HG03196 (cell line): ENCODE data around the gene CYP26C1.

Experiments
- ATAC-seq: cut with Tn5 transposase; IDR thresholded peaks from one replicate; pipeline ENCODE4 v1.9.1; 2021; ENCODE audit not compliant: unreplicated experiment

Gene CYP26C1

GRCh38 chr10:93106631-93107072, 46.1 kb downstream of the CYP26C1 start:
- no peak for ATAC-seq

GRCh38 chr10:93110472-93111146, 50.0 kb downstream of the CYP26C1 start:
- ATAC-seq = peak; percentile 58

- ATAC-seq = no peak
Observed at GRCh38 chr10:93113042-93113441, 52.4 kb downstream of the CYP26C1 start.

GRCh38 chr10:93115661-93116383, 55.2 kb downstream of the CYP26C1 start:
- ATAC-seq = no peak
